ENCODE measurements around the gene ZMPSTE24.

Gene ZMPSTE24

DNA sequence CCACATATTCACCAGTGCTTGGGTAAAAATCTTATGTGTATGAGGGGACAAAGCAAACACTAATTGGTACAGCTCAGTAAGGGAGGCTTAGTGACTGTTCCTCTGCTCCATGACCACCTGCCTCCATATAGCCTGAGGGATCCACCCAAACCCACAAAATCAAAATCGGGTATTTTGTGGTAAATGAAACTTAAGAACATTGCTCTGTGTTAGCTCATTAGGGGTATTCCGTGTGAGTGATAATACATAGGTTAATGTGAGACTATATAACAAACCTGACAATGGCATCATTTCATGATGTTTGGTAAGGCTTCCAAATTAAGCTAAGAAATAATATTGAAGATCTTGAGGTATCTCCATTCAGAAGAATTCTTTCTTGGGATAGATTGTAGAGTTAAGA lies 33.3 kb downstream of the ZMPSTE24 start:
- Histone ChIP-seq H3K27me3 (ENCODE audit: control insufficient read depth in 1 of 2, insufficient read depth in 2 of 2, low read length in 2 of 2) (no peaks in the 10 kb centered on the region), H3K9ac (ENCODE audit: low read length) (no peak overlapping the region), H3K9me3 (ENCODE audit: low read length) (no peaks in the 10 kb centered on the region), H3K36me3 (ENCODE audit: insufficient read depth, low read length) (peaks cover 53% of the 10 kb centered on the region), H3K4me3 (ENCODE audit: low read depth in 1 of 2, low read length in 2 of 2) (no peak overlapping the region), H3K27ac (ENCODE audit: low read depth, low read length) (no peak overlapping the region), H3K4me1 (ENCODE audit: insufficient read depth, low read length) (no peaks in the 10 kb centered on the region)

DNA sequence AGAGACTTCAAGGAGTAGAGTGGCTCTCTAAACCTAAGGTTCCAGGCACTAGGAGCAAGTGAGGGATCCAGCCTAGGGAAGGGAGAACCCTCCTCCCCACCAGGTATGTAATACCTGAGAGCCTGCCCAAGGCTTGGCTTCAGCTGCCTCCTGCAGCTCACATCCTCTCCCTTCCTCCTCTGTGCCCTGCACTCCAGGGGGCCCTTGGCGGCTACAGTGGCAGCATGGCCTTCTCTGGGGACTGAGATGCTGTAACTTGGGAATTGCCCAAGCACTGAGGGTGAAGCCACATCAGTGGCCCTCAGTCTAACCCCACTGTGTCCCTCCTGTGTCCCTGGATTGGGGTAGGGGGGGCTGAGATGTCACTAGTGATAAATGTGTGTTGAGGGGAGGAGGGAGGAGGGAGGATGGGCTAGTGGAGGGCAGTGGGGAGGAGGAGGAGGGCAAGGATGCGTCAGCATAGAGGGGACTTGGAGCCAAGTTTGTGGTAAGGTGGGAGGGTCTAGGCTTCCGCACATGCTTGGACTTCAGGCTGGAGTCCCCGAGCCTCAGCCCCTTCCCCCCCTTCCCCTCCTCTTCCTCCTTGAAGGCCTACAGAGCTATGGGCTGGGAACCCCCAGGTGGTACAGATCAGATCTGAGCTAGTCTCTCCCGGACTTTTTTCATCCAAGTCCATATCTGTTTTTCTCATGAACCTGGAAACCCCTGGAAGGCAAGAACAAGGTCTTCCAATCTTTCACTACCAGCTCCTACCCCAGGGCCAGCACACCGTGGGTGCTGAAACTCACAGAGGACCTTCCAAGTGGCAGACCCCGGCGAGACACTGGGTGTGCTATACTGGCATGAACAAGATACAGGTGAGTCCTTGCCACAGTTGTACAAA lies 41.6 kb downstream of the ZMPSTE24 start:
- H3K4me1 ChIP-seq (ENCODE audit: insufficient read depth, low read length): no peaks in the 10 kb centered on the region

DNA sequence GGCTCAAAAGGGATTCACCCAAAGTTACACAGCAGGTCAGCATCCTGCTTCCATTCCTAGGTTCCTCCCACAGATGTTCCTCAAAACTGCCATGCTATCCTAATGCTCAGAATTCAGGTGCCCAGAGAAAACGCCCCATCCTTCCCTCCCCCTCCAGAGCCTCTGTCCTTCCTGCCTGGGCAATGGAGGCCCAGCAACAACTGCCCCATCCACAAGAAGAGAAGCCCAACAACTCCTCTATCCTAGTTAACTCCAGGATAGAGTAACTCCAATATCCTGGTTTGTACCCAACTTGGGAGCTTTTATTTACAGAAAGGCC lies 42.2 kb downstream of the ZMPSTE24 start:
- Histone ChIP-seq H3K9ac (ENCODE audit: low read length) (no peak overlapping the region), H3K9me3 (ENCODE audit: low read length) (no peaks in the 10 kb centered on the region), H3K27me3 (ENCODE audit: control insufficient read depth in 1 of 2, insufficient read depth in 2 of 2, low read length in 2 of 2) (peaks cover 0 to 8% of the 10 kb centered on the region in 2 donors), H3K36me3 (ENCODE audit: insufficient read depth, low read length) (no peaks in the 10 kb centered on the region), H3K4me1 (ENCODE audit: insufficient read depth, low read length) (no peaks in the 10 kb centered on the region), H3K4me3 (ENCODE audit: low read depth in 1 of 2, low read length in 2 of 2) (no peak overlapping the region), H3K27ac (ENCODE audit: low read depth, low read length) (no peak overlapping the region)

More for the DNA sequence above, 41.6 kb downstream of the ZMPSTE24 start:
- Histone ChIP-seq H3K9ac (ENCODE audit: low read length) (no peak overlapping the region), H3K9me3 (ENCODE audit: low read length) (no peaks in the 10 kb centered on the region), H3K27me3 (ENCODE audit: control insufficient read depth in 1 of 2, insufficient read depth in 2 of 2, low read length in 2 of 2) (peaks cover 0 to 7% of the 10 kb centered on the region in 2 donors), H3K36me3 (ENCODE audit: insufficient read depth, low read length) (peaks cover 1% of the 10 kb centered on the region), H3K4me3 (ENCODE audit: low read depth in 1 of 2, low read length in 2 of 2) (no peak overlapping the region), H3K27ac (ENCODE audit: low read depth, low read length) (no peak overlapping the region)

DNA sequence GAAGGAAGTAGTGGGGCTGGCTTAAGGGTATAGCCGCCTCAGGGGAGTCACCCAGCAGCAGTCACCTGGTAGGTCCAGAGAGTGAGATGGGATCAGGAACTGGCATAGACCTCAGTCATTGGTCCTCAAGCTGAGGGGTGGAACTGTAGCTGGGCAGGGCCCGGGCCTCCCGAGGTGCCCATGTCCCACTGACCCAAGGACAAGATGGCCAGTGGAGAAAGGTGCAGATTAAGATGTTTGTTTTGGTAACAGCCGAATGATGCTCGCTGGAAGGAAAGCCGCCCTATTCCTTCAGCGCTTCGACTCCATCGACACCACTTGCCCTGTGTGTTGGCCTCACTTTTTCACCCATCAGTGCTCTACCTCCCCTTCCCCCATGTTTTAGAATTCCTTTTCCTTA lies 42.6 kb downstream of the ZMPSTE24 start:
- H3K27ac ChIP-seq (ENCODE audit: low read depth, low read length): no peak overlapping the region
- H3K4me3 ChIP-seq (ENCODE audit: low read depth in 1 of 2, low read length in 2 of 2): no peak overlapping the region
- H3K27me3 ChIP-seq (ENCODE audit: control insufficient read depth in 1 of 2, insufficient read depth in 2 of 2, low read length in 2 of 2): peaks cover 0 to 8% of the 10 kb centered on the region in 2 donors
- no peaks in the 10 kb centered on the region for H3K4me1 ChIP-seq (ENCODE audit: insufficient read depth, low read length)
- H3K36me3 ChIP-seq (ENCODE audit: insufficient read depth, low read length): no peaks in the 10 kb centered on the region
- no peak overlapping the region for H3K9ac ChIP-seq (ENCODE audit: low read length)
- no peaks in the 10 kb centered on the region for H3K9me3 ChIP-seq (ENCODE audit: low read length)

DNA sequence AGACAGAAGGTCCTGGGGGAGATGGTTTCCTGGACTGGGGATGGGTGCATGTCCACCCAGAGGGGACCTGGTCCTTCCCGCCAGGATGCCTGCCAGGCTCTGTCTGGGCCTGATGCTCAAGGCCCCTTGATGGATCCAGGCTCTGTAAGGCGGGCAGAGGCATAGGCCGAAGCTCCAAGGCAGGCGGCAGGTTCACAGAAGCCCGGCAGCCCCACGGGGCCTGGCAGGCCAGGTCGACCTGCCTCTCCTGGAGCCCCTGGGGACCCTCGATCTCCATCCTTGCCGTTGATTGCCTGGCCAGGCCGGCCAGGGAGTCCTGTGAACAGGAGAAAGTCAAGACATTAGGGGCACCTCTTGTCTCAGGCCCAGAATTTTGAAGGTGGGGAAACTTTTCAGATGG lies 43.0 kb downstream of the ZMPSTE24 start:
- peaks cover 0 to 8% of the 10 kb centered on the region in 2 donors for H3K27me3 ChIP-seq (ENCODE audit: control insufficient read depth in 1 of 2, insufficient read depth in 2 of 2, low read length in 2 of 2)
- H3K4me3 ChIP-seq (ENCODE audit: low read depth in 1 of 2, low read length in 2 of 2): no peak overlapping the region
- H3K9me3 ChIP-seq (ENCODE audit: low read length): no peaks in the 10 kb centered on the region
- H3K27ac ChIP-seq (ENCODE audit: low read depth, low read length): no peak overlapping the region
- no peaks in the 10 kb centered on the region for H3K36me3 ChIP-seq (ENCODE audit: insufficient read depth, low read length)
- no peaks in the 10 kb centered on the region for H3K4me1 ChIP-seq (ENCODE audit: insufficient read depth, low read length)
- no peak overlapping the region for H3K9ac ChIP-seq (ENCODE audit: low read length)

DNA sequence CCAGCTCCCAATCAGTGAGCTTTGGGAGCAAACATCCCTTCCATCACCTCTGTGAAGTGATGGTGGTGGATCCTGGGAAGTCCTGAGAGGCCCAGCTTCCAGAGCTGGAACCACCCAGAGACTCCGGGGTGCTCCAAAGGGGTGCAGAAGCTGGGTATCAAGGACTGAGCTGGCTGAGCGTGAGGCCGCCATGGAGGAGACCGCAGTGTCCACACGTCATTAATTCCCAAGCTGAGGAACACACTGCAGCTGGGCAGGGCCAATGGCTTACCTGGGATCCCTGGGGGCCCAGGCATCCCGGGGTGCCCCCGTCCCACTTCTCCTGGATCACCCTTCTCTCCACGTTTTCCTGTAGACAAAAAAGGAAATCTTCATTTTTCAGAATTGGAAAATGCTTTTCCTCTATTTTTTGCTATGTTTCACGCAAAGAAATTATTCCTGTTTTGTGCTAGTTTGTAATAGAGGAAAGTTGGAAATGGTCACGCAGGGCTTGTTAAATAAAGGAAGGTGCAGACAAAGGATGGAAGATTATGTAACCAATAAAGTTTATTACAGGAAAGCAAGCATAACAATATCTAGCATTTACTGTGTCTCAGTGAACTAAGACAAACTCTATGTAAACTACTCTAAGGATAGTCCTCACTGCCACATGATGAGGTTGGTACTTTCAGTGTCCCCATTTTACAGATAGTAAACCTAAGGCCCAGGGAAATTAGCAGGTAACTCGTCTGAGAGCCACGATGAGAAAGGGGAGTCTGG lies 43.7 kb downstream of the ZMPSTE24 start:
- Histone ChIP-seq H3K36me3 (ENCODE audit: insufficient read depth, low read length) (no peaks in the 10 kb centered on the region), H3K27me3 (ENCODE audit: control insufficient read depth in 1 of 2, insufficient read depth in 2 of 2, low read length in 2 of 2) (peaks cover 0 to 8% of the 10 kb centered on the region in 2 donors), H3K9ac (ENCODE audit: low read length) (no peak overlapping the region), H3K4me3 (ENCODE audit: low read depth in 1 of 2, low read length in 2 of 2) (no peak overlapping the region), H3K27ac (ENCODE audit: low read depth, low read length) (no peak overlapping the region), H3K4me1 (ENCODE audit: insufficient read depth, low read length) (no peaks in the 10 kb centered on the region), H3K9me3 (ENCODE audit: low read length) (no peaks in the 10 kb centered on the region)

DNA sequence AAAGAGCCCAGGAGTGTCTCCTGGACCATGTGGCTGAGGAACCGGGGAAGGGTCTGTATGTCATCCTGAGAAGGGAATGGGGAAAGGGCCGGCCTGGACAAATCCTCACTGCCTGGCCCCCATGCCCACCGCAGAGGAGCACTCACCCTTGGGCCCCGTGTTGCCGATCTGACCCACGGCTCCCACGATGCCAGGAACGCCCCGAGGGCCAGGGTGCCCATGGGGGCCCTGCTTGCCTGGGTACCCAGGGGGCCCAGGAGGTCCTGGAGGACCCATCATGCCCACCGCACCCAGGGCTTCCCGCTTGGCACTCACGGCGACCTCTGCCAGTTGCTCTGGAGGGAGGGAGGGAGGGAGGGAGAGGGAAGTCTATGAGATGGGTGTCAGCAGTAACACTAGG lies 44.4 kb downstream of the ZMPSTE24 start:
- Histone ChIP-seq H3K36me3 (ENCODE audit: insufficient read depth, low read length) (no peaks in the 10 kb centered on the region), H3K9me3 (ENCODE audit: low read length) (no peaks in the 10 kb centered on the region), H3K9ac (ENCODE audit: low read length) (no peak overlapping the region), H3K27ac (ENCODE audit: low read depth, low read length) (no peak overlapping the region), H3K4me3 (ENCODE audit: low read depth in 1 of 2, low read length in 2 of 2) (no peak overlapping the region), H3K27me3 (ENCODE audit: control insufficient read depth in 1 of 2, insufficient read depth in 2 of 2, low read length in 2 of 2) (peaks cover 0 to 8% of the 10 kb centered on the region in 2 donors), H3K4me1 (ENCODE audit: insufficient read depth, low read length) (no peaks in the 10 kb centered on the region)

DNA sequence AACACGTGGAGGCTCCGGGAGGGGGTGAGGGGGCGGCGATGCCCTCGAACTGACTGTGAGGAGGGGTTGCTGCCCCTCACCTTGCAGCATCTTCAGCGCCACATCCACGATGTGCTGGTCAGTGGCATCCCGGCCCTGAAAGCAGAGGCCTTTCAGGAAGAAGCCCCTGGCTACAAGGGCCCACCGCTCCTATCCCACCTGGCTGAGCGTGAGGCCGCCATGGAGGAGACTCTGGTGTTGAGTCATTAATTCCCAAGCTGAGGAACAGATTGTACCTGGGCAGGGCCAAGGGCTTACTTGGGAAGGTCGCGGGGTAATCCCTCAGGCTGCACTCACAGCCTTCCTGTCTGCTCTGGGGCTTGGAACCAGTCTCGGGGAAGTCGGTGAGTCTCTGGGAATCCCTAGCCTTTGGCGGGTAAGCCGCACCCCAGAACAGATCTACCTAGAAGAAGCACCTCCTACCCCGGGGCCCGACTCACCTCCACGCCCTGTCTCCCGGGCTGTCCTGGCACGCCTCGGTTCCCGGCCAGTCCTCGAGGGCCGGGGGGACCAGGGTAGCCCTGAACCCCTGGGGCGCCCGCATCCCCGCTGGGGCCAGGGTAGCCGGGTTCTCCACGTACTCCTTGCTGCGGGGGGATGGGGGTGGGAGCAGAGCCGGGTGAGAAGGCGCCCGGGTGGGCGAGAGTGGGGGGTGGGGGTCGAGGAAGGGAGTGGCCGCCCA lies 45.2 kb downstream of the ZMPSTE24 start:
- peaks cover 0 to 8% of the 10 kb centered on the region in 2 donors for H3K27me3 ChIP-seq (ENCODE audit: control insufficient read depth in 1 of 2, insufficient read depth in 2 of 2, low read length in 2 of 2)

DNA sequence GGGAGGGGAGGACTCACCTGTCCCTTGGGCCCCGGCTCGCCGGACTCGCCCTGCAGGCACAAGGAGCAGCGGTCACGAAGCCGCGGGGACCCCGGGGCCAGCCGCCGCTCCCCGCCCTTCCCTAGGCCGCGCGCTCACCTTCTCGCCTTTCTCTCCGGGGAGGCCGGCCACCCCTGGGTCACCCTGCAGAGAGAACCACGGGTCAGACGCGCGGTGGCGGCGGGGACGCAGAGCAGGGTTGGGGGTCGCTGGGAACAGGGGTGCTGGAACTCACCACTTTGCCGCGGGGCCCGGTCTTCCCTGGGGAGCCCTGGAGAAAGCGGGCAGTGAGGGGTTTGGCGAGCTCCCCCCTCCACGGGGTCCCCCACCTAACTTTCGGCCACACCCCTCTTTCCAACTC lies 45.8 kb downstream of the ZMPSTE24 start:
- Histone ChIP-seq H3K27me3 (ENCODE audit: control insufficient read depth in 1 of 2, insufficient read depth in 2 of 2, low read length in 2 of 2) (peaks cover 0 to 8% of the 10 kb centered on the region in 2 donors), H3K9ac (ENCODE audit: low read length) (no peak overlapping the region), H3K4me3 (ENCODE audit: low read depth in 1 of 2, low read length in 2 of 2) (no peak overlapping the region), H3K9me3 (ENCODE audit: low read length) (no peaks in the 10 kb centered on the region), H3K27ac (ENCODE audit: low read depth, low read length) (no peak overlapping the region), H3K36me3 (ENCODE audit: insufficient read depth, low read length) (no peaks in the 10 kb centered on the region), H3K4me1 (ENCODE audit: insufficient read depth, low read length) (no peaks in the 10 kb centered on the region)

More for the DNA sequence above, 45.2 kb downstream of the ZMPSTE24 start:
- Histone ChIP-seq H3K27ac (ENCODE audit: low read depth, low read length) (no peak overlapping the region), H3K9me3 (ENCODE audit: low read length) (no peaks in the 10 kb centered on the region), H3K4me1 (ENCODE audit: insufficient read depth, low read length) (no peaks in the 10 kb centered on the region), H3K36me3 (ENCODE audit: insufficient read depth, low read length) (no peaks in the 10 kb centered on the region), H3K9ac (ENCODE audit: low read length) (no peak overlapping the region), H3K4me3 (ENCODE audit: low read depth in 1 of 2, low read length in 2 of 2) (no peak overlapping the region)

DNA sequence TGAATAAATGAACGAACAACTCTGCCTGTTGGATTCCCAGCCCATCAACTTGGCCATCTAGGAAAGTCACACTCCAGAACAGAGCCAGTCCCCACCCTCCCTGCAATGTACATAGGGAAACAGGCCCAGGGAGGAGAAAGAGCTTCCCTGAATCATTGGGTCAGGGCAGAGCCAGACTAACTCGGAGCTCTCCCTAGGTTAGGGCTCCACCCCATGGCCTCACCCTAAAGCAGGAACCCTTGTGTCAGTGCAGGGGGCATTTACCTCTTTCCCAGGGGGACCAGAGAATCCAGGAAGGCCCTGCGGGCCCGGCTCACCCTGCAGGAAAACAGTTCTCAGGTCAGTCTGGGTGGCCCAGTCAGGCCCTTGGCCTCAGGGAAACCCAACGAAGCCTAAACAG lies 47.4 kb downstream of the ZMPSTE24 start:
- Histone ChIP-seq H3K9me3 (ENCODE audit: low read length) (no peaks in the 10 kb centered on the region), H3K4me3 (ENCODE audit: low read depth in 1 of 2, low read length in 2 of 2) (no peak overlapping the region), H3K9ac (ENCODE audit: low read length) (no peak overlapping the region), H3K27me3 (ENCODE audit: control insufficient read depth in 1 of 2, insufficient read depth in 2 of 2, low read length in 2 of 2) (peaks cover 0 to 8% of the 10 kb centered on the region in 2 donors), H3K4me1 (ENCODE audit: insufficient read depth, low read length) (no peaks in the 10 kb centered on the region), H3K36me3 (ENCODE audit: insufficient read depth, low read length) (no peaks in the 10 kb centered on the region), H3K27ac (ENCODE audit: low read depth, low read length) (no peak overlapping the region)

DNA sequence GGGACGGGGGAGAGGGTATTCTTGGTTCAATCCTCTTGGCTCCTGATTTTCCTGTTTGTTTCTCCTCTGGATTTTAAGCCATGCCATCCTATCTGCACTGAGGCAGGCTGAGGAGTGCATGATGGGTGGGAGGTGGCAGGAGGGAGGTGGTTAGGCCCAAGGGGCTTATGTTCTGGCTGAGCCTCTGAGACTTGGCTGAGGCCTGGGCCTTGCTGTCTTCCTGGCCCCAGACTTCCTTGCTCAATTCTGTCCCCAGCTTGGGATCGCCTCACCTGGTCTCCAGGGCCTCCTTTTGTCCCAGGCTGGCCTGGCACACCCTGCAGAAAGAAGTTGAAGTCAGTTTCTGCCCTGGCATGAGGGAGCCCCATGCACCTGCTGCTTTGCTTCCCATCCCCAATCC lies 47.8 kb downstream of the ZMPSTE24 start:
- Histone ChIP-seq H3K4me1 (ENCODE audit: insufficient read depth, low read length) (no peaks in the 10 kb centered on the region), H3K27ac (ENCODE audit: low read depth, low read length) (no peak overlapping the region), H3K9me3 (ENCODE audit: low read length) (no peaks in the 10 kb centered on the region), H3K27me3 (ENCODE audit: control insufficient read depth in 1 of 2, insufficient read depth in 2 of 2, low read length in 2 of 2) (peaks cover 0 to 8% of the 10 kb centered on the region in 2 donors), H3K9ac (ENCODE audit: low read length) (no peak overlapping the region), H3K36me3 (ENCODE audit: insufficient read depth, low read length) (no peaks in the 10 kb centered on the region), H3K4me3 (ENCODE audit: low read depth in 1 of 2, low read length in 2 of 2) (no peak overlapping the region)
